Measurements from ENCODE around the gene FGGY.
"Not testable (repeated sequence)": the region's sequence is repeated elsewhere in the genome, so short reads cannot be mapped to it uniquely, and the experiment has no call there.

Gene FGGY

DNA sequence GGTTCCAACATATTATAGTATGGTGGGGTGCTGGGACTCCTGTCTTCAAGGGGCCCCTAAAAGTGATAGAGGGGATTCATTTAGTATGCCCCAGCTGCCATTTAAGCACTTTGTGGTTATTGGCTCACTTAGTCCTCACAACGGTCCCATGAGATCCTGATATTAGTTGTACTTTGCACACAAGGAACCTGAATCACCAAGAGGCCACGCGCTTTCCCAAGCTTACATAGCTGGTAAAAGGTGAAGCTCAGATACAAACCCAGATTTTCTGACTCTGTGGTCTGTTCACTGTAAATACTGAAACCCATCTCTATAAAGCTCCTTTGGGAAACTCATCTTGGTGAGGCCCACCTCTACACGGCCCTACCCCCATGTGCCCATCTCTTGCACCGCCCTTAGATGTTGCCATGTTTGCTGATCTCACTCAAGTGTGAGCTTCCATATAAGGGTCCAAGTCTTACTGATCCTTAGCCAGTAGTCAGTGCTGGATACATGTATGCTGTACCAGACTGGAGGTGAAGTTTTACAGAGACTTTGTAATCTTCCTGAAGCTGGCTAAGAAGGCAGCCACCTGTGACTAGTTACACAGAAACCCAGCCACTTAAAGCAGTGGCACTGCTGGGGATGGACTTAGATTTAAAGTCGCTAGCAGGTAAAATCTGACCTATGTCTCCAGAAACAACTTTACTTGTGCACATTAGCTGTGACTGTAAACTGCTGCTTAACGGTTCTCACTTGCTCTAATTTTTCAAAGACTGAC lies 393.5 kb downstream of the FGGY start:
- FAIRE-seq, result no peak

DNA sequence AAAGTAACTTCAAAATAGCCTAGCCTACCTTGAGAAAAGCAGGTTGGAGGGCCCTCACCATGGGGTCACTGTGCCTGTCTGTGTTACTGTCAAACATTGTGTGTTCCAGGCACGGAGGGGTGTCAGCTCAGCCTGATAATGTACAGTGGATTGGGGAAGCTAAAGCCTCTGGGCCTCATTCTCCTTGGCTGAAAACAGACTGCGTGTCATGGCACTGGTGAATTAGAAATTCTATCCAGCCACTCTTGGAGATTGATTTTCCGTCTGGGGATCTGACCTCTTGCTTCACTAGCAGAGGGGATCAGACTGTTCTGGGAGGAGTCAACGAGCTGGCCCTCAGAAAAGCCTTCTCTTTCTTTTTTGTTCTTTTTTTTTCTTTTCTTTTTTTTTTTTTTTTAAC lies 394.4 kb downstream of the FGGY start:
- no peak for FAIRE-seq

DNA sequence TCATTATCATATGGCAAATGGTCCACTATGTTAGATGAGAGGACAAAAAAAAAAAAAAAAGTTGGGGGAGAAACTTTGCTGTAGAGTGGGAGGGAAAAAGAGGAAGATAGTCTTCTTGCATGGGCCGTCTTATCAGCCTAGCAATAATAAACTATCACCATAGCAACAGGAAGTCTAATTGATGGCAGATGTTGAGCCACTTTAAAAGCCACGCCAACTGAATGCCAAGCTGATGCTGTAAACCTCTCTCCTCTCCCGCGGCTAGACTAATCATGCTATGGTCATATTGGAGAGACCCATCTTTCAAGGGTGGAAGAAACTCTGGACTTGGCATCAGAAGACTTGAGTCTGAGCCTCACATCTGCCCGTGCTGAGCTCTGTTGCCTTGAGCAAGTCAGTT lies 395.7 kb downstream of the FGGY start:
- no peak for FAIRE-seq

DNA sequence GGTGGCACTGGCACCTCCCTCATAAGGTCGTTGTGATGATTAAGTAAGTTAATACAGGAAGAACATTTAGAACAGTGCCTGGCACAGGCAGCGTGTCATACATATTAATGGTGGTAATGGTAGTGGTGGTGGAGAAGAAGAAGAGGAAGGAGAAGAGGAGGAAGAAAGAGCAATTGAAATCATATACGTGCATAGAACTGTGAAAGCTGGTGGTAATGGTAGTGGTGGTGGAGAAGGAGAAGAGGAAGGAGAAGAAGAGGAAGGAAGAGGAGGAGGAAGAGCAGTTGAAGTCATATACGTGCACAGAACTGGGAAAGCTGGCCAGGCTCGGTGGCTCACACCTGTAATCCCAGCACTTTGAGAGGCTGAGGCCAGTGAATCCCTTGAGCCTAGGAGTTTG lies 396.5 kb downstream of the FGGY start:
- no peak for FAIRE-seq

DNA sequence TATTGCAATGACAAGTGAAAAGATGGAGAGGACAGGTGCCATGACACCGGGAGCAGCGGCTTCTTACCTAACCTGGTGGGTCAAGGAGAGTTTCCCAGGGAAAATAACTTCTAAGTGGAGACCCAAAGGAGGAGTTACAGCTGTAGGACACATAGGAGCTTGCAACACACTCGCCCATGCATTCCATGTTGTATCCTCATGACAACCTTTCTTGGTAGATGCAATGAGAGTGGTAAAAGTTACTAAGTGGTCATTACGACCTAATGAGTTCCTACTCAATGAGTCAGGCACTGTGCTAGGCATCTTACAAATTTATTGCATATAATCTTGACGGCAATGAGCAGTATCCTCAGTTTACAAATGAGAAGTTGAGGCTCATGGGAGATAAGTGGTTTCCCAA lies 398.4 kb downstream of the FGGY start:
- FAIRE-seq, result no peak

DNA sequence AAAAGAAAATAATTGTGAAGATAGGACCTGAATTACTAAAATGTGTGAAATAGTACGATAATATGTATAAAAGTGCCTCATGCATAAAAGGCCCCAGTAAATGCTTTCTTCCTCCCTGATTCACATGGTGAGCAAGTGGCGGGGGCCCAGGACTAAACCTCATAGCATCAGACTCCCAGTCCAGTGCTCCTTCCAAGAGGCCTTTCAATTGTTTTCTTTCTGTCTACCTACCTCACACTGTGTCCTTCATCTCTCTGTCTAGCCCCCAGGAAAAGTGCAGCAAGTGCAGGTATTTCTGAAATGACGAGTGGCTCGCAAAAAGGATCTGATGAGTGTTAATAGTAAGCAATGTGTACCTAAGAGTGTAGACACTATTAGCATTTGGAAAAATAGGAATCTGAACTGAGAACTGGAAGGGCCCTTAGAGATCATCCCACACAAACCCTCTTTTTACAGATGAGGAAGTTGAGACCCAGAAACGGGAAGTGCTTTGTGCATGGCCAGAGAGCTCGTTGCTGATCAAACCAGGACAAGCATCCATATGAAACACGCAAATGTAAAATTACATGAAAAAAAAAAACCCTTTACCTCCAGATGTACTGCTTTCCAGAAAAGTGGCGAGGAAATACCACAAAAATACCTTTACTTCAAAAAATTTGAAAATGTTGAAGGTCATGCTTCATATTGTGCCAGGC lies 399.7 kb downstream of the FGGY start:
- FAIRE-seq, result no peak

DNA sequence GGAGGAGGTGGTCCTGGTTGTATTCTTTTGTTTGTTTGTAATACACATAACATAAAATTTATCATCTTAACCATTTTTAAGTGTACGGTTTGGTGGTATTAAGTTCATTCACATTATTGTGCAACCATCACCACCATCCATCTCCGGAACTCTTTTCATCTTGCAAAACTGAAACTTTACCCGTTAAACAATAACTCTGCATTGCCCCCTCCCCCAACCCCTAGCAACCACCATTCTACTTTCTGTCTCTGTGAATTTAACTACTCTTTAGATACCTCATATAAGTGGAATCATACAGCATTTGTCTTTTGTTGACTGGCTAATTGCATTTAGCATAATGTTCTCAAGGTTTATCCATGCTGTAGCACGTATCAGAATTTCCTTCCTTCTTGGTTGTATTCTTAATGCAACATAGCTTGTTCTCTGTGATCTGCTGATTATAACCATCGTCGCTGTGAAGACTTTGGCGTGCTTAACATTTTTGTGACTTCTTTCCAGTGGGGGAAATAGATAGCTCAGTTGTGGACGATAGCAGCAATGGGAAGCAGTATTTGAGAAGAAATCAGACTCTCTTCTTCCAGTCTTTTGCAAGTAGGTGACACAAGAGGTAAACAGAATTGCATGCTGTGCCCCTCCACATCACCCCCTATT lies 400.4 kb downstream of the FGGY start:
- FAIRE-seq, result no peak

DNA sequence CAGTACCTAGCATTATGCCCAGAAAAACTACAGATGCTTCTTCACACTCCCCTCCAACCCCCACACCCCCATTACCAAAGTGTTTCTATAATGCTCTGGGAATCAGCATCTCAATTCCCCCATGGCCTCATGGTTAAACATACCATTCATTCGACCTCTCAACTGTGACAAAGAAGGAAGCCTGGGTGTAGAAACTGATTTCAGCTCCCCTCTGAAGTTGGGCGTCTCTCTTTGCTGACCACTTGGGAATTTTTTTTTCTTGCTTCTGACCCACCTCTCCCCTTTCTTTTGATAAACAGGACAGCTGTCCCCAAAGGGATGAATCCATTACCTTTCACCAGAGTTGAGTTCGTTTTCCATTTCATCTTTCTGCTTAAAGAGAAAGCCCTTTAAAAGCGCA lies 401.5 kb downstream of the FGGY start:
- FAIRE-seq, result no peak

DNA sequence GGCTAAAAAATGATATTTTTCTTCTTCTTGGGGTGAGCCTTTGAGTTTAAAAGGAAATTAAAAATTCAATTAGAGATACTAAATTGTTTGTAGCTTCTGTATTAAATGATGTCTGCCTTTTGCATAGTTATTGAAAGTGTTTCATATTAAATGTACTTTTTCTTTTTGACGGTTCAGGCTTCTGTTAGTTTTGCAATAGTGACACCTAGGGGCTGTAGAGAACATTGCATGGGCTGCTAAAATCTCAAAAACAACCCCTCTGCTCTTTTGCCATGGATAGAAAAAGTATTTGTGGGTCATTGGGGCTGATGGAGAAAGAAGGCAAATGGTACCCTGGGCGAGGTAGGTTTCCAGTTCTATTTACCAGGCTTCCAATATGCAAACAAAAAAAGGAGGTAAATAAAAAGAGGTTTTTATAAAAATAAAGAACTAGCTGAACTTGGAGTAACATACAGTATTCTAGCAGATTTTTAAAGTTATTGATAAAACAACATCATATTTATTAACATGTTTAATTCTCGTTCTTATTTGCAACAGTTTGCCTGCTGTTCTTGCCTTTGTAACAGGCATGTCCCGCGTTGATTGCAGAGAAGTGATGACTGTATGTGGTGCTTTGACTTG lies 402.4 kb downstream of the FGGY start:
- peak; percentile 95 for FAIRE-seq

DNA sequence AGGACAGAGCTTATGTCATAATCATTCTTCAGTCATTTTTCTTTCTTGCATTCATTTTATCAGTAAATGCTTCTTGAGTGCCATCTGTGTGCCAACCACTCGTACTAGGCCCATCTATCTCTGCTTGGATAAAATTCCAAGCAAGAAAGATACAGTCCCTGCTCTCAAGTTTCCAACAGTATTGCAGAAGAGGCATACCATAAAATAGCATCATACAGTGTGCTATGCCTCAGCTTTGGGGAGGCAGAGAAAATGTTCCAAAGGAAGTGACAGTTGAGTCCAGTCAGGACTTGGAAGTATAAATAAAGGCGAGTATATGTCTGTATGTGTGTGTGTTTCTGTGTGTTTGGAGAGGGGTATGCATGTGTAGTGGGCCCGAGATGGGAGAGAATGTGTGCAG lies 404.5 kb downstream of the FGGY start:
- no peak for FAIRE-seq

DNA sequence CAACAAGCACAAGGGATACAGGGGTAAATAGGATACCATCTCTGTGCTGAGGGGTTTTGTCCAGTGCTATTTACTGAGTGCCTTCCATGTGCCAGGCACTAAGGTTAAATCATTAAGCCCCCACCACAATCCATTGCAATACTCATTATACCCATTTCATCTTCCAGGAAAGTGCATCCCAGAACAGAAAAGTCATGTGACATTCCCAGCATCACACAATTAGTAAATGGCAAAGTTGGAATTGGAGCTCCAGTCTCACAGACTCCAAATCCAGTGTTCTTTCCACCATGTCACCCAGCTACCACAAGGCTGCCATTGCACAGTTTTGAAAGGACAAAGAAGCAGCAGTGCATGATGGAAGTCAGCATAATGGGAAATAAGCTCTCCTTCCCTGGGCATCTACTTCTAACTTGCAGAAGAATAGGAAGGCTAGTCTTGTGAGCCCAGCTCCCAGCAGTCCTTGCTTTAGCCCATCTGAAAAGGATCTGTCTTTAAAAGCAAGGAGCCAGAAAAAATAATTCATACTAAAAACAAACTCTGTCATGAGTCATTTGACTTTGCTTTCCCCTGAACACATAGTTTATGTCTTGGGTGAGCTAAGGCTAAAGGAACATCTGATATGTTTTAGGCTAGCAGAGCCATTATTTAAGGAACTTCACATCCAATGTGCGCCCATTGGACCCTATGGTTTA lies 406.5 kb downstream of the FGGY start:
- FAIRE-seq, result no peak

DNA sequence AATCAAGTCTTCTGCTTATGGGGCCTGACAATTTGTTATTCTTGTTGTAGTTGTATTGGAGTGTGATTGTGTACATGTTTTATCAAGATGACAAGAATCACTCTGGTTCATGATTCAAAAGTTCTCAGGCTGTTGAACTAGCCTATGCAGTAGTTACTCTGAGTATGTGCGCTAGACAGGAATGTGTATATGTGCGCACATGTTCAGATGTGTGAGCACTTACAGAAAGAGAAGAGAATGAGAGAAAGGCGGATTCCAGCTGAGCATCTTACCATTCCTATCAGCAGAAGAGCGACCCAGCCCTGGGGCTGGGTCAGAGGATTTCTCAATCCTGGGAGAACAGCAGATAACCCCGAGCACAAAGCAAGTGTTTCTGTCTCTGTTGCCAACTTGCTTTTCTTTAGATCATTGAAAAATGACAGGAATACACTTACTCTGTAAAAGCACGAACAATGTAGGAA lies 407.1 kb downstream of the FGGY start:
- no peak for FAIRE-seq

DNA sequence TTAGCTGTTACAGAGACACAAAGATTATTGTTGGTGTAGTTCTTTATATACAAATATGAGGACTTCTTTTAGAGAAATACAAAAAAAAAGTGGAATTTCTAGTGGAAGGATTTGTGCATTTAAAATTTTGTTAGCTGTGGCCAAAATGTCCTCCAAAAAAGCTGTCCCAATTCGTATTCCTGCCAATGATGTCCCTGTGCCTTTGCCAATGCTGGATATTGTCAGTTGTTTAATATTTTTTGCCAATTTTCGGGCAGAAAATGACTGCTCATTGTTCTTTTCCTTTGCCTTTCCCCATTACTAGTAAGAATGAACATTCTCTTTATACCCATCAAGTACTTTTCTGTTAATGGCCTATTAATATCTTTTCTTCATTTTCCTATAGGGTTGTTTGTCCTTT lies 407.8 kb downstream of the FGGY start:
- FAIRE-seq, result no peak

DNA sequence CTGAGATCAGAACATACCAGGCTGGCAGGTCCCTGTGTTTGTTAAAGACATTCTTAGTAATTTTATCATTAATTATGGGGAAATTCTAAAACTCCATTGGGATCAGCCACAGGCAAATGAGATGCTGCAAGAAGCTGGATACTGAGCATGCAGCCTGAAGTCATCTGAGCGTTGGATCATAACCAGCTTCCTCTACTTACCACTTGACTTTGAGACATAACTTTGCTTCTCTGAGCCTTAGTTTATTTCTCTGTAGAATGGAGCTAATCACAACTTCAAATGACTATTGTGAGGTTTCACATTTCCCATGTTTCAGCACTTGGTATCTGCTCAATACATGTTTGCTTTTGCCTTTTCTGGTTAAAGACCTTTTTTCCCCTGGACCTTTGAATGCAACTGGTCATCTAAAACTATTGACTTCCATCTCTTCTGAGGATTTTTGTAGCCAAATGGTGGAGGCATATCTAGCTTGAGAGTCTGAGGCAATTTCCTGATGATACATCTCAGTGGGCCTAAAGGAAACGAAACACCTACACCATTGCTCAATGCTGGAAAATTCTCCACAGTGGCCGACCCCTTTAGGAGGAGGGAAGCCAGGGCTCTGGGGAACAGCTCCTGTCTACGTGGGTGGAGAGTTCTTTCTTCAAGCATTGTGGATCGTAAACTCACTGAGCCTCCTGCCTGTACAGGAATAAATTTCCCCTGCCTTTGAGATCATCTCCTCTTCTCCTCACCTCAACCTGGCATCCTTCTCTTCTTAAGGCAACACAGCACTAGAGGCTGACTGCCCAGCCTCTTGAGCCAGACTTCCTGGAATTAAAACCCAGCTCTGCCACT lies 408.8 kb downstream of the FGGY start:
- no peak for FAIRE-seq

DNA sequence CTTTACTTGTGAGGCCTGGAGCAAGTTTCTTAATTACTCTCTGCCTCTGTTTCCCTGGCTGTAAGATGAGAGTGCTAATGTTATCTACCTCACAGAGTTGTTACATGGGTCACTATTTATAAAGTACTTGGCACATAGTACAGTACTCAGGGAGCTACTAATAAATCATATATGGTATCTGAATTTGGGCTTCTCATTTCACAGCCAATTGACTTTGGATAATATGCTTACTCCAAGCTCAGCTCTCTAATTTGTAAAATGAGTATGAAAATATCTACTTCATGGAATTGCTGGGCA lies 409.4 kb downstream of the FGGY start:
- FAIRE-seq, result no peak

DNA sequence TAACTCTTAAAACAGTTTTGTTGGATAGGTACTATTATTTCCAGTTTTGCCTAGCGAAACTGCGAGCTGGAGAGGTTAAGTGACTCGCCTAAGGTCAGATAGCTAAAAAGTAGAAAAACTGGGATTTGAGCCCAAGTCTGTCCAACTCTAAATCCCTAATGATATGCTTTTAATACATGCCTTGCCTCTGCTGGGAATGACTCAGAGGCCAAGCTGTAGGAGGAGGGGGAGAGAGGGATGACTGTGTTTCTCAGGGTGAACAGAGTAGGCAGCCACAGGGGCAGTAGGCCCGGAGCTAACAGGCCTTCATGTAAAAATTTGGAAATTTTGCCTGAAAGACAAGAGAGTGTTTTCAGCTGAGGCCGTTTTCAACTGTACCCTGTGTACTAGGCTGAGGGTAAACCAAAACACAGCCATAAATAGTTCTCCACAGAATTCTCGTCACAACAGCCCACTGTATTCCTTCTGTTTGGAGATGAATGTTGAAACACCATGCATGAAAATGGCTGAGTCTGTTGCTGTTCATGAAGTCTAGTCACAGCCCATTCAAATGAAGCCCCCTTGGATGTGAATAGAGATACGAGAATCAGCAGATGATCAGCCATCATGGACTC lies 410.4 kb downstream of the FGGY start:
- FAIRE-seq, result no peak

DNA sequence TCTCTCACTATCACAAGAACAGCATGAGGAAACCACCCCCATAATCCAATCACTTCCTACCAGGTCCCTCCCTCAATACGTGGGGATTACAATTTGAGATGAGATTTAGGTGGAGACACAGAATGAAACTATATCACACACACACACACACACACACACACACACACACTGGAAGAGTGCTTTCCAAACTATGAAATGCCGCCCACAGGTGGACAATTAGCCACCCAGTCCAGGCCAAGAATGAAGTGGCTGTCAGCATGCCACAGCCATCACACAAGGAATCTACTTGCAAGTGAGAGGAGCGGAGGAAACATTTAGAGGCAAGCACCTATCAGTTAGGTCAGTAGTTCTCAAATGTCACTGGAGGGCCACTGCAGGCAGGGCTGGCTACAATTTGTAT lies 412.4 kb downstream of the FGGY start:
- FAIRE-seq, result no peak

DNA sequence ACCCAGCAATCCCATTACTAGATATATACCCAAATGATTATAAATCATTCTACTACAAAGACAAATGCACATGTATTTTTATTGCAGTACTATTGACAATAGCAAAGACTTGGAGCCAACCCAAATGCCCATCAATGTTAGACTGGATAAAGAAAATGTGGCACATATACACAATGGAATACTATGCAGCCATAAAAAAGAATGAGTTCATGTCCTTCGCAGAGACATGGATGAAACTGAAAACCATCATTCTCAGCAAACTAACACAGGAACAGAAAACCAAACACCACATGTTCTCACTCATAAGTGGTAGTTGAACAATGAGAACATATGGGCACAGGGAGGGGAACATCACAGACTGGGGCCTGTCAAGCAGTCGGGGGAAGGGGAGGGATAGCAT lies 414.0 kb downstream of the FGGY start:
- FAIRE-seq, result not testable (repeated sequence)

DNA sequence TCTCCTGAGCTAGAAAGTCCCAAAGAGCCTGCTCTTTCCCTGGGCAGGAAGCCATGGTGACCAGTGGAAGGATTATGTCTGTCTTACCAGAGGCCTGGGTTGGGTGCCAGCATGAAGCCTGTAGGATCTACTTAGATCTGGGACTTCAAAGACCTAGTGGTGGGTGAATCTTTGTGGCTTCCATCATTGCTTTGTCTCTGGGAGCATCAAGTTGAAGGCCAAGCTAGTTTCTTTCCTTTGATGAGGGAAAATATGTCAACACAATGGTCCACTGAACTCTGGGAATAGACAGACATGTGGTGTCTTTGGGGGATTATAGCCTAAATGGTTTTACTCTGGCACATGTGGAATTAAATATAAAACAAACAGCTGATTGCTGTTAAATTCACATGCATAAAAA lies 417.3 kb downstream of the FGGY start:
- FAIRE-seq, result no peak

DNA sequence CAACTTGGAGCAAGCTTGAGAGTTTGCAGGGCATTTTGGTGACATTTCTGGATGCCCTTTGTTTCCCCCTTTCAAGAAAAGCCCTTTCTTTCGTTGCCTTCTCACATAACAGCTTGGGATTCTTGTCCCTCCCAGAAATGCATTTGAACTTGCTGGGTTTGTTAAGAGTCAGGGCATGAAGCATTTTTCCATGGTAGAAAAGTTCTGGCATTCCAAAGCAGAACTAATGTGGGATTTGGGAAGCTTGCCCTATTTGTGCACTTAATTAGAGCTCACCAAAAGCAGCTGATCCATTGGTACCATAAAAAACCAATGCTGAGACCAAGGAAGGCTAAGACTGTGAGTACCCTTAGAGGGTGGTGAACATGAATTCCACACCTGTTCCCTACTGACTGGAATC lies 418.1 kb downstream of the FGGY start:
- FAIRE-seq, result no peak

DNA sequence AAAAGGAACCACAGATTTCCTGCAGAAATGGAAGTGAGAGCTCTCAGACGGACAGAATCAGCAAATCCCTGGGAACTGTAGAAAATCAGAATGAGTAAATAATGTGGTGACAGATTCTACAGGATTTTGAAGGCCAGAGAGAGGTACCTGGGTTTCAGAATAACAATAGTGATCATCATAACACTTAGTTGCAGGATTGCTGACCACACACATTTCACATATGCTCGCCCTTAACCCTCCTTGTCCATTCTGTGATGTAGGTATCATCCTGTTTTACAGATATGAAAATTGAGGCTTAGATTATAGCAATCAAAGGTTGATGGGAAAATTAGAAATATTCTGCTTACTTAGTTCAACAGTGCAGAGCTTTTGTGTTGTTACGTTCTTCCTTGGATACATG lies 419.9 kb downstream of the FGGY start:
- no peak for FAIRE-seq

All from A204.1 (cell line).